ENCODE results near the gene BIRC2.

GRCh38 chr11:102304686-102305085 lies 42.3 kb upstream of the BIRC2 start:
- TF ChIP-seq SP1 (IDR thresholded peaks at IDR 0.05) = no peak
- TF ChIP-seq FOXM1 (IDR thresholded peaks at IDR 0.05; ENCODE audit: borderline replicate concordance) = no peak
- no peak for TF ChIP-seq FOXK2 (IDR thresholded peaks at IDR 0.05)
- TF ChIP-seq FOXA1 (IDR thresholded peaks at IDR 0.05) = no peak
- TF ChIP-seq TARDBP (IDR thresholded peaks at IDR 0.05) = no peak
- no peak for TF ChIP-seq ELF4 (IDR thresholded peaks at IDR 0.05)
- TF ChIP-seq BHLHE40 (IDR thresholded peaks at IDR 0.05; ENCODE audit: borderline replicate concordance) = no peak
- TF ChIP-seq ZNF384 (IDR thresholded peaks at IDR 0.05) = no peak
- no peak for TF ChIP-seq HDGF (IDR thresholded peaks at IDR 0.05; ENCODE audit: borderline replicate concordance)
- TF ChIP-seq L3MBTL2 (conservative IDR thresholded peaks at IDR 0.05) = no peak
- TF ChIP-seq PKNOX1 (IDR thresholded peaks at IDR 0.05) = no peak
- TF ChIP-seq NFRKB (IDR thresholded peaks at IDR 0.05) = no peak
- no peak for TF ChIP-seq LEF1 (IDR thresholded peaks at IDR 0.05; ENCODE audit: borderline replicate concordance)
- TF ChIP-seq SUZ12 (IDR thresholded peaks at IDR 0.05) = no peak

All from HEK293T (cell line).